ENCODE data around the gene TTLL11.

GRCh38 chr9:122115176-122116035 is 22.3 kb upstream of the TTLL11 start:
- no peak for TF ChIP-seq CTCF (IDR thresholded peaks at IDR 0.05)
- no peak for TF ChIP-seq POLR2A (IDR thresholded peaks at IDR 0.05)

Data from transverse colon (tissue), 3 donors.